DND-41 (cell line): ENCODE data around the gene SGCD.

ENCODE experiments used
- ATAC-seq: fragments of 200-7000 bp; cut with Tn5 transposase; 3 replicates; pipeline ENCODE4 v1.9.1; 2021; ENCODE audit warnings: low read depth; ENCODE audit not compliant: insufficient read depth
- DNase-seq: peaks from one replicate; pipeline ENCODE4 v3.0.0-alpha.2; 2020
- H2AFZ ChIP-seq: 2 replicates; pipeline ENCODE4 v1.6.0; 2012; ENCODE audit warnings: low read depth, low read length
- H3K27ac ChIP-seq: 2 replicates; pipeline ENCODE4 v1.5.1; 2012; ENCODE audit warnings: low read length, inconsistent platforms
- H3K27me3 ChIP-seq: fragments of 200-600 bp; sonication (generic); 2 replicates; pipeline ENCODE4 v1.6.0; 2012; ENCODE audit warnings: low read length, mild to moderate bottlenecking, inconsistent platforms; ENCODE audit not compliant: insufficient read depth, poor library complexity
- H3K36me3 ChIP-seq: 2 replicates; pipeline ENCODE4 v1.5.1; 2012; ENCODE audit warnings: low read length, inconsistent platforms; ENCODE audit not compliant: insufficient read depth
- H3K4me1 ChIP-seq: 2 replicates; pipeline ENCODE4 v1.5.1; 2012; ENCODE audit warnings: mild to moderate bottlenecking, low read length; ENCODE audit not compliant: insufficient read depth
- H3K4me2 ChIP-seq: 2 replicates; pipeline ENCODE4 v1.6.0; 2012; ENCODE audit warnings: mild to moderate bottlenecking, moderate library complexity, low read length, inconsistent platforms; ENCODE audit not compliant: insufficient read depth
- H3K4me3 ChIP-seq, 2 experiments: fragments of 200-600 bp in 1 of 2; shearing (Covaris generic) in 1 of 2; 2 replicates each; pipeline ENCODE4 v1.5.1; 2012 to 2016; ENCODE audit warnings: inconsistent platforms in 2 of 2, low read length in 2 of 2, mild to moderate bottlenecking in 2 of 2, low read depth in 1 of 2, moderate library complexity in 1 of 2
- H3K79me2 ChIP-seq: 2 replicates; pipeline ENCODE4 v1.6.0; 2012; ENCODE audit warnings: low read length, inconsistent platforms; ENCODE audit not compliant: insufficient read depth
- H3K9ac ChIP-seq: 2 replicates; pipeline ENCODE4 v1.6.0; 2012; ENCODE audit warnings: low read depth, mild to moderate bottlenecking, inconsistent platforms, low read length, moderate library complexity
- H3K9me3 ChIP-seq: 2 replicates; pipeline ENCODE4 v1.5.1; 2012; ENCODE audit warnings: low read length, moderate library complexity, mild to moderate bottlenecking, inconsistent platforms; ENCODE audit not compliant: insufficient read depth, severe bottlenecking
- H4K20me1 ChIP-seq: 2 replicates; pipeline ENCODE4 v1.6.0; 2012; ENCODE audit warnings: low read length; ENCODE audit not compliant: insufficient read depth
- EZH2 ChIP-seq: IDR thresholded peaks from 3 replicates; pipeline ENCODE4 v1.6.1; 2012; ENCODE audit warnings: borderline replicate concordance, low read depth, mild to moderate bottlenecking, moderate library complexity, low read length, inconsistent platforms; ENCODE audit not compliant: severe bottlenecking
- TF ChIP-seq, protein P1 (sequence below): IDR thresholded peaks from 2 replicates; pipeline ENCODE4 v1.5.1; 2012; ENCODE audit warnings: borderline replicate concordance, low read length, moderate library complexity, mild to moderate bottlenecking; ENCODE audit not compliant: poor library complexity, severe bottlenecking; ENCODE audit errors: extremely low read depth

The SGCD gene

DNA sequence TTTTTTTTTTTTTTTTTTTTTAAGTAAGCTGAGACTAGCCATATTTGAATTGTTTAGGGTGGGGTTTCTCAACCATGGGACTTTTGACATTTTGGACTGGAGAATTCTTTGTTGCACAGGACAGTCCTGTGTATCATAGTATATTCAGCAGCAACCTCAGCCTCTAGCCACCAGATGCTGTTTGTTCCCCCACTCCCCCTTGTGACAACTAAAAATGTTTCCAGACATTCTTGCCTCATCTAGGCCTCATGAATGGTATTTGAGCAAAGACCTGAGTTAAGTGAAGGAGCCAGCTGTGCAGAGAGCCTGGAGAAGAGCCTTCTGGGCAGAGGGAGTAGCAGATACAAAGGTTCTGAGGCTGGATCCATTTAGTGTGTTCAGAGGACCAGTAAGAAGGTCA, 155.9 kb downstream of the SGCD start:
- Histone ChIP-seq H3K4me2 (no peak overlapping the region), H3K9me3 (no peaks in the 10 kb centered on the region), H3K4me3 (no peak overlapping the region), H2AFZ (no peak overlapping the region), H3K27ac (no peak overlapping the region), H3K4me1 (peaks cover 9% of the 10 kb centered on the region; the same call in 1 of the 2 replicates), H3K9ac (no peak overlapping the region), H3K79me2 (no peaks in the 10 kb centered on the region), H4K20me1 (no peaks in the 10 kb centered on the region), H3K36me3 (no peaks in the 10 kb centered on the region), H3K27me3 (no peaks in the 10 kb centered on the region)
- TF ChIP-seq, protein P1, sequence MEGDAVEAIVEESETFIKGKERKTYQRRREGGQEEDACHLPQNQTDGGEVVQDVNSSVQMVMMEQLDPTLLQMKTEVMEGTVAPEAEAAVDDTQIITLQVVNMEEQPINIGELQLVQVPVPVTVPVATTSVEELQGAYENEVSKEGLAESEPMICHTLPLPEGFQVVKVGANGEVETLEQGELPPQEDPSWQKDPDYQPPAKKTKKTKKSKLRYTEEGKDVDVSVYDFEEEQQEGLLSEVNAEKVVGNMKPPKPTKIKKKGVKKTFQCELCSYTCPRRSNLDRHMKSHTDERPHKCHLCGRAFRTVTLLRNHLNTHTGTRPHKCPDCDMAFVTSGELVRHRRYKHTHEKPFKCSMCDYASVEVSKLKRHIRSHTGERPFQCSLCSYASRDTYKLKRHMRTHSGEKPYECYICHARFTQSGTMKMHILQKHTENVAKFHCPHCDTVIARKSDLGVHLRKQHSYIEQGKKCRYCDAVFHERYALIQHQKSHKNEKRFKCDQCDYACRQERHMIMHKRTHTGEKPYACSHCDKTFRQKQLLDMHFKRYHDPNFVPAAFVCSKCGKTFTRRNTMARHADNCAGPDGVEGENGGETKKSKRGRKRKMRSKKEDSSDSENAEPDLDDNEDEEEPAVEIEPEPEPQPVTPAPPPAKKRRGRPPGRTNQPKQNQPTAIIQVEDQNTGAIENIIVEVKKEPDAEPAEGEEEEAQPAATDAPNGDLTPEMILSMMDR, result no peak
- ATAC-seq, result no peak
- no peak for DNase-seq

DNA sequence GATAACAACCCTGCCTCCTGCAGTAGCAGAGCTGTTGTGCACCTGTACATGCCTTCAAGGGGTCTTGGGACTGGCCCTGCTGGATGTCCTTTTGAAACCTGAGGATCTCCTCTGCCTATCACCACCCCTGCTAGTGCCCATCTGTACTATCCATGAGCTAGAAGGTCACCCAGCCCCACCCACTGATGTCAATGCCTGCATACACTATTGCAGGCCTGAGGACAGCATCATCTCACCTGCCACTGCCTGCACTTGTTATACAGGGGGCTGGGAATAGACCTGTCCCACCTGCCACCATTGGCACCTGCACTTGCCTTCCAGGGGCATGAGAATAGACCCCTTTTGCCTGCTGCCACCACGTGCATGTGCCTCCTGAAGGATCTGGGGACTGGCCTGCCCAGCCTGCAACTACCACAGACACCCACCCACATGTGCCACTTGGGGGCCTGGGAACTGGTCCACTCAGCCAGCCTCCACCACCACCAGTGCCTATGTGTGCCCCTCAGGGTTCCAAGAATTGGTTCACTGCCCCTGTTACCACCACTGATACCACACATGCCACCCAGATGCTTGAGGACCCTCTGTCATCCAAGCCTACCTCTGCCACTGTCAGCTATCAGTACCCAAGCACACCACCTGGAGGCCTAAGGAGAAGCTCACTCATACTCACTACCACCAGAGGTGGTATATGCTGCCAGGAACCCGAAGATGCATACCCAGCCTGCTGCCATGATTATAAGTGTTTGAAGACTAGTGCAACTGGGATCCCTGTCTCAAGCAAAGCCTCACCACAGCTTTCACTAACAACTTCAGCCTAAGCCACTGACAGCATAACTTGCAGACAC, 159.7 kb downstream of the SGCD start:
- no peaks in the 10 kb centered on the region for H3K79me2 ChIP-seq
- no peaks in the 10 kb centered on the region for H4K20me1 ChIP-seq
- DNase-seq, result no peak
- H3K4me1 ChIP-seq, result no peaks in the 10 kb centered on the region
- H2AFZ ChIP-seq, result no peak overlapping the region
- peaks cover 8% of the 10 kb centered on the region for H3K9me3 ChIP-seq
- no peak overlapping the region for H3K27ac ChIP-seq
- H3K9ac ChIP-seq, result no peak overlapping the region
- no peak overlapping the region for H3K4me2 ChIP-seq
- H3K36me3 ChIP-seq, result no peaks in the 10 kb centered on the region
- H3K27me3 ChIP-seq, result no peaks in the 10 kb centered on the region
- TF ChIP-seq, protein P1, result no peak
- no peak for TF ChIP-seq EZH2
- H3K4me3 ChIP-seq, result no peak overlapping the region
- no peak for ATAC-seq

DNA sequence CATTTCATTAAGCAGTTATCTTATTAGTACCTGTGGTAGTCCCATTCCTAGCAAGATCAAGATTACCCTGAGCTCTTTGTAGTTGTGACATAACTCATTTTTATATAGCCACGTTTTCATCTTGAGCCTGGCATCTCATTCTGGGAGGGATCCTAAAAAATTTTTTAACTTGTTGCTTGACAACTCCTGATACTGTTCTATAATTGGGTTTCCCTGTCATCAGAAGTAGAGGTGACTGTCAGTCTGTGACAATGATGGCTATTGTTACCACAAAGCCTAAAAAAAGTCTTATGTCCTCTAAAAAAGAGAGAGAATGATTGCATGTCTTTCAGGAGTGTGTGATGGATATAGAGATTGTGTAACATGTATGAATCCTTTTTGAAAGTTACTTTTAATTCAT, 164.8 kb downstream of the SGCD start:
- no peak overlapping the region for H3K4me3 ChIP-seq
- H3K9ac ChIP-seq, result no peak overlapping the region
- no peaks in the 10 kb centered on the region for H3K36me3 ChIP-seq
- H3K4me2 ChIP-seq, result no peak overlapping the region
- peaks cover 8% of the 10 kb centered on the region for H3K9me3 ChIP-seq
- no peak overlapping the region for H2AFZ ChIP-seq
- no peak for DNase-seq
- TF ChIP-seq, protein P1, result no peak
- no peak for TF ChIP-seq EZH2
- H3K27ac ChIP-seq, result no peak overlapping the region
- H4K20me1 ChIP-seq, result no peaks in the 10 kb centered on the region
- no peak for ATAC-seq
- H3K79me2 ChIP-seq, result no peaks in the 10 kb centered on the region
- no peaks in the 10 kb centered on the region for H3K4me1 ChIP-seq
- H3K27me3 ChIP-seq, result peaks cover 10% of the 10 kb centered on the region

DNA sequence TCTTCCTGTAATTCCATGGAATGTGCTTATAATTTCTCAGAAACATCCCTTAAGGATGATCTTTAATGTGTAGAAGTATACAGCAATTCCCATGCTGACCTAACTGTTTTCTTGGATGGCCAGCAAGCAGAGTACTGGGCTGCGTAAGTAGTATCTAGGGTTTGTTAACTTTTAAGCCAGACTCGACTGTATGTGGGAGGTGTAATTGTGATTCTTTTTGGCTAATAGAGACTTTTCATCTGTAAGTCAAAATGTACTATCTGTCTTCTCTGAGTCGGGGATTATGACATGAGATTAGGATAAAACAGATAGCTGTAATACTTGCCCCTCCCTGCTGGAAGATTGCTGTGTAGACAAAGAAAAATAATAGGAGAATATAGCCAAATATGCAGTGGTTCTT, 169.3 kb downstream of the SGCD start:
- no peaks in the 10 kb centered on the region for H3K4me1 ChIP-seq
- H3K36me3 ChIP-seq, result no peaks in the 10 kb centered on the region
- no peak overlapping the region for H3K4me3 ChIP-seq
- no peaks in the 10 kb centered on the region for H3K9me3 ChIP-seq
- ATAC-seq (no peak), DNase-seq (no peak)
- H3K27ac ChIP-seq, result no peak overlapping the region
- H3K79me2 ChIP-seq, result no peaks in the 10 kb centered on the region
- no peak overlapping the region for H2AFZ ChIP-seq
- no peak for TF ChIP-seq EZH2
- TF ChIP-seq, protein P1, result no peak
- H3K4me2 ChIP-seq, result no peak overlapping the region
- no peak overlapping the region for H3K9ac ChIP-seq
- no peaks in the 10 kb centered on the region for H4K20me1 ChIP-seq
- peaks cover 10% of the 10 kb centered on the region for H3K27me3 ChIP-seq
